ENCODE data around the gene GPR21. TPM values are rescaled to one million over a fixed set of nuclear protein-coding genes. Genes with fewer than 3 reads are reported as not detected.

The GPR21 gene
- total and polyA plus RNA-seq, 3 experiments from 2014 or later: 0.35 to 0.61 TPM; not detected in 1

DNA sequence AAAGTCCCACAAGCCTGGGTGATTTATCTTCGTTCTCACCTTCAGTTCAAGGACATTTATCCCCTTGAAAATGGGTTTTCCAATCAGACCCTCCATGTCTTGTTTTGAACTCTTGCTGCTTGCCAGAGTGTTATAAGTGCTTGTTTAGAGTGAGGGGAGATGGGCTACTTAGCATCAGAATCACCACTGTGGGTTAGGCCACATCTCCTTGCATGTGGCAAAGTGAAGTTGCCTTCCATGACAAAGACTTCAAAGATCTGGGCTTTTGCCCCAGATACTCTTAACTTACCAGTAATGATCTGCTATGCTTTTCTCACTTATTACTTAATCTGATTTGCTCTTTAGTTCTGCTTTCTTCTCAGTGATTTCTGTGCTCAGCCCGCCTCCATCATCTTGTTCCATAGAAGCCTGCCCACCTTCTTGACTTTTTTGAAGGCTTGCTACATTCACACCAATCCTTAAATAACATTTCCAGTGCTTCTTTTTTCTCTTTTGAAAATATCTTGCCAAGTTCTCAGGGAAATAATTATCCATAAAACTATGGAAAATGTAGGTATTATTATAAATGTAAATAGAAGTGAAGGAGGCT, 39.0 kb downstream of the GPR21 start:
- H3K36me3 ChIP-seq (ENCODE audit: insufficient read depth, low read length): peaks cover 8% of the 10 kb centered on the region
- peaks cover 0 to 1% (median 0%) of the 10 kb centered on the region in 3 donors for H3K4me1 Mint-ChIP-seq
- H3K4me3 ChIP-seq (ENCODE audit: low read length): no peak overlapping the region
- CTCF ChIA-PET: no interaction called here
- no peaks in the 10 kb centered on the region for H3K27me3 Mint-ChIP-seq
- H3K36me3 Mint-ChIP-seq: peaks cover 0 to 74% (median 29%) of the 10 kb centered on the region in 3 donors
- no peaks in the 10 kb centered on the region for H3K27me3 ChIP-seq (ENCODE audit: insufficient read depth, low read length, poor library complexity, severe bottlenecking)
- DNase-seq: no peak
- no peaks in the 10 kb centered on the region for H3K9me3 Mint-ChIP-seq
- no peaks in the 10 kb centered on the region for H3K9me3 ChIP-seq (ENCODE audit: low read length)
- no peaks in the 10 kb centered on the region for H3K4me1 ChIP-seq (ENCODE audit: insufficient read depth, low read length)
- POLR2A ChIA-PET: no interaction called here
- peak overlapping the region in 1 of 8 donors; percentile 20 for H3K27ac Mint-ChIP-seq
- no peak overlapping the region for H3K4me3 Mint-ChIP-seq
- no peak overlapping the region for H3K27ac ChIP-seq (ENCODE audit: low read depth, low read length)

GRCh38 chr9:123073441-123073840, 40.0 kb downstream of the GPR21 start:
- no peaks in the 10 kb centered on the region for H3K9me3 Mint-ChIP-seq
- ChIA-PET POLR2A (no interaction called here), CTCF (no interaction called here)
- DNase-seq: no peak
- H3K4me1 Mint-ChIP-seq: peaks cover 0 to 1% (median 0%) of the 10 kb centered on the region in 3 donors
- Histone ChIP-seq H3K27ac (ENCODE audit: low read depth, low read length) (no peak overlapping the region), H3K27me3 (ENCODE audit: insufficient read depth, low read length, poor library complexity, severe bottlenecking) (no peaks in the 10 kb centered on the region), H3K4me1 (ENCODE audit: insufficient read depth, low read length) (no peaks in the 10 kb centered on the region), H3K9me3 (ENCODE audit: low read length) (no peaks in the 10 kb centered on the region), H3K36me3 (ENCODE audit: insufficient read depth, low read length) (peaks cover 8% of the 10 kb centered on the region), H3K4me3 (ENCODE audit: low read length) (no peak overlapping the region)
- H3K4me3 Mint-ChIP-seq: no peak overlapping the region
- H3K27ac Mint-ChIP-seq: no peak overlapping the region
- H3K27me3 Mint-ChIP-seq: no peaks in the 10 kb centered on the region
- H3K36me3 Mint-ChIP-seq: peaks cover 0 to 76% (median 27%) of the 10 kb centered on the region in 3 donors

DNA sequence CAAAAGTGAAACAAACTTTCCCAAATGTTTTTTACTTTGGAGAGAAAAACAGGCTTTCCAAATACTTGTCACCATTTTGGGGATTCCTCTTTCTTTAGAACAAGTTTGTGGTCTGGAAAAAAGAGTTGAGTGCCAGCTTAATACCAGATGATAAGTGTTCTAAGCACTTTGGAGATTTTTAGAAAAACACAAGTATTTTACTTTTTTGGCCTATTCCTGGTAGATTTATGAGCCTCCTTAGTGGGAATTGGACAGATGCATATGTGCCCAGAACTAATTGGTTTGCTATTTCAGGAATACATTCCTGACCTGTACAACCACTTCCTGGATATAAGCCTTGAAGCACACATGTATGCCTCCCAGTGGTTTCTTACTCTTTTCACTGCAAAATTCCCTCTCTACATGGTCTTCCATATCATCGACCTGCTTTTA, 40.5 kb downstream of the GPR21 start:
- peaks cover 0 to 1% (median 0%) of the 10 kb centered on the region in 3 donors for H3K4me1 Mint-ChIP-seq
- Histone ChIP-seq H3K4me3 (ENCODE audit: low read length) (no peak overlapping the region), H3K36me3 (ENCODE audit: insufficient read depth, low read length) (peaks cover 8% of the 10 kb centered on the region), H3K4me1 (ENCODE audit: insufficient read depth, low read length) (no peaks in the 10 kb centered on the region), H3K27ac (ENCODE audit: low read depth, low read length) (no peak overlapping the region), H3K27me3 (ENCODE audit: insufficient read depth, low read length, poor library complexity, severe bottlenecking) (no peaks in the 10 kb centered on the region), H3K9me3 (ENCODE audit: low read length) (no peaks in the 10 kb centered on the region)
- no peak overlapping the region for H3K4me3 Mint-ChIP-seq
- no peak overlapping the region for H3K27ac Mint-ChIP-seq
- H3K9me3 Mint-ChIP-seq: no peaks in the 10 kb centered on the region
- H3K27me3 Mint-ChIP-seq: no peaks in the 10 kb centered on the region
- no peak for DNase-seq
- ChIA-PET POLR2A (no interaction called here), CTCF (interaction anchor here (1.0 kb wide), 1 partner anchor 276 kb away, joined by 3 read pairs; no protein-coding TSS in a partner anchor)
- H3K36me3 Mint-ChIP-seq: peaks cover 0 to 77% (median 30%) of the 10 kb centered on the region in 3 donors

DNA sequence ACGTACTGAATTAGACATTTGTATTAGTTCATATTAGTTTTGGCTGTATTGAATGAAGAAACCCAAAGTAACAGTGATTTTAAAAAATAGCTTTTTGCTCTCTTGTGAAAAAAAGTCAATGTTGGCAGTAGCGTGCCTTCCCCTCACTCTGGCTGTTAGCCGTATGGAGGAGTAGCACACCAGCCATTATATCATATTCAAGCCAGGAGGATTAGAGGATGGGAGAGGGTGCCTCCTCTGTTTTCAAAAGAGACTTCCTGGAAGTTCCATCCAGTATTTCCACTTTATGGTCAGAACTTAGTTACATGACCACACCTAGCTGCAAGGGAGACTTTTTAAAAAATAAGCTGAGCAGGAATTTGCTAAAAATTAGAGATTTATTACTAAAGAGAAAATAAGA, 41.2 kb downstream of the GPR21 start:
- Histone ChIP-seq H3K27me3 (ENCODE audit: insufficient read depth, low read length, poor library complexity, severe bottlenecking) (no peaks in the 10 kb centered on the region), H3K27ac (ENCODE audit: low read depth, low read length) (no peak overlapping the region), H3K9me3 (ENCODE audit: low read length) (no peaks in the 10 kb centered on the region), H3K36me3 (ENCODE audit: insufficient read depth, low read length) (peaks cover 10% of the 10 kb centered on the region), H3K4me3 (ENCODE audit: low read length) (no peak overlapping the region), H3K4me1 (ENCODE audit: insufficient read depth, low read length) (no peaks in the 10 kb centered on the region)
- H3K27ac Mint-ChIP-seq: no peak overlapping the region
- H3K4me1 Mint-ChIP-seq: peaks cover 0 to 1% (median 0%) of the 10 kb centered on the region in 3 donors
- H3K27me3 Mint-ChIP-seq: no peaks in the 10 kb centered on the region
- peaks cover 0 to 79% (median 31%) of the 10 kb centered on the region in 3 donors for H3K36me3 Mint-ChIP-seq
- H3K9me3 Mint-ChIP-seq: no peaks in the 10 kb centered on the region
- ChIA-PET CTCF (interaction anchor here (1.0 kb wide), 1 partner anchor 275 kb away, joined by 3 read pairs; no protein-coding TSS in a partner anchor), POLR2A (no interaction called here)
- DNase-seq: no peak
- H3K4me3 Mint-ChIP-seq: no peak overlapping the region

- H3K4me1 Mint-ChIP-seq: no peaks in the 10 kb centered on the region
- no peaks in the 10 kb centered on the region for H3K27me3 Mint-ChIP-seq
- H3K27me3 ChIP-seq (ENCODE audit: insufficient read depth, low read length, poor library complexity, severe bottlenecking): no peaks in the 10 kb centered on the region
- peaks cover 3 to 84% (median 27%) of the 10 kb centered on the region in 3 donors for H3K36me3 Mint-ChIP-seq
- no peaks in the 10 kb centered on the region for H3K9me3 Mint-ChIP-seq
- no peak overlapping the region for H3K4me3 Mint-ChIP-seq
- ChIA-PET CTCF (interaction anchor here (1.0 to 3.8 kb wide), 2 partner anchors 268 to 269 kb away, joined by 3 to 22 read pairs; no protein-coding TSS in a partner anchor), POLR2A (no interaction called here)
- H3K27ac Mint-ChIP-seq: no peak overlapping the region
- no peak for DNase-seq
- H3K27ac ChIP-seq (ENCODE audit: low read depth, low read length): no peak overlapping the region
- H3K4me1 ChIP-seq (ENCODE audit: insufficient read depth, low read length): no peaks in the 10 kb centered on the region
- H3K4me3 ChIP-seq (ENCODE audit: low read length): no peak overlapping the region
- H3K9me3 ChIP-seq (ENCODE audit: low read length): no peaks in the 10 kb centered on the region
- peaks cover 23% of the 10 kb centered on the region for H3K36me3 ChIP-seq (ENCODE audit: insufficient read depth, low read length)
Observed at GRCh38 chr9:123080444-123080843, 47.0 kb downstream of the GPR21 start.

DNA sequence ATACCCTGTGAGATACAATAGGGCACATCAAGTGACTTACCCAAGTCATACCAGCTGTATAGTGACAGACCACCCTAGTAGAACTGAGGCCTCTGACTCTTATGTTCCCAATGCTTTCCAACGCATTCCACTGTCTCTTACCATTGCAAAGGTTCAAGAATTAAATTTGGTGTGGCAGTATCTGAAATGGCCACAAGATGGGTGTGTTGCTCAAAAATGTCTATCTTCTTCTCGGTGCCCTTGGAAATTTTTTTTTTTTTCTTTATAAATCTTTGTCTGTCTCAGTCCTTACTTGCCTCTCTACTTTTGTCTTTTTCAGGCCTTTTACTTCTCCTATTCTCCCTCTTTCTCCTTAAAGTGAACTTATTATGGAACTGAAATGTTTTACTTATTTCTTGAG, 48.4 kb downstream of the GPR21 start:
- H3K4me3 ChIP-seq (ENCODE audit: low read length): no peak overlapping the region
- H3K27ac ChIP-seq (ENCODE audit: low read depth, low read length): no peak overlapping the region
- Mint-ChIP-seq H3K9me3 (no peaks in the 10 kb centered on the region), H3K27ac (no peak overlapping the region), H3K4me3 (no peak overlapping the region), H3K27me3 (no peaks in the 10 kb centered on the region), H3K4me1 (no peaks in the 10 kb centered on the region), H3K36me3 (peaks cover 3 to 80% (median 27%) of the 10 kb centered on the region in 3 donors)
- H3K4me1 ChIP-seq (ENCODE audit: insufficient read depth, low read length): no peaks in the 10 kb centered on the region
- H3K36me3 ChIP-seq (ENCODE audit: insufficient read depth, low read length): peaks cover 23% of the 10 kb centered on the region
- POLR2A ChIA-PET: no interaction called here
- H3K27me3 ChIP-seq (ENCODE audit: insufficient read depth, low read length, poor library complexity, severe bottlenecking): no peaks in the 10 kb centered on the region
- H3K9me3 ChIP-seq (ENCODE audit: low read length): no peaks in the 10 kb centered on the region
- DNase-seq: peak in 2 of 5 donors; percentile 7 to 11
- CTCF ChIA-PET: interaction anchor here (3.8 kb wide), 1 partner anchor 268 kb away, joined by 22 read pairs; no protein-coding TSS in a partner anchor

GRCh38 chr9:123083680-123084079, 50.2 kb downstream of the GPR21 start:
- H3K36me3 ChIP-seq (ENCODE audit: insufficient read depth, low read length): peaks cover 23% of the 10 kb centered on the region
- DNase-seq: no peak
- H3K4me1 Mint-ChIP-seq: no peaks in the 10 kb centered on the region
- H3K4me3 Mint-ChIP-seq: no peak overlapping the region
- H3K4me1 ChIP-seq (ENCODE audit: insufficient read depth, low read length): no peaks in the 10 kb centered on the region
- POLR2A ChIA-PET: no interaction called here
- peaks cover 3 to 78% (median 26%) of the 10 kb centered on the region in 3 donors for H3K36me3 Mint-ChIP-seq
- no peaks in the 10 kb centered on the region for H3K9me3 ChIP-seq (ENCODE audit: low read length)
- CTCF ChIA-PET: interaction anchor here (1.2 to 3.8 kb wide), 2 partner anchors 266 kb away, joined by 4 to 22 read pairs; no protein-coding TSS in a partner anchor
- no peak overlapping the region for H3K27ac Mint-ChIP-seq
- H3K4me3 ChIP-seq (ENCODE audit: low read length): no peak overlapping the region
- H3K9me3 Mint-ChIP-seq: no peaks in the 10 kb centered on the region
- H3K27me3 ChIP-seq (ENCODE audit: insufficient read depth, low read length, poor library complexity, severe bottlenecking): no peaks in the 10 kb centered on the region
- no peaks in the 10 kb centered on the region for H3K27me3 Mint-ChIP-seq
- no peak overlapping the region for H3K27ac ChIP-seq (ENCODE audit: low read depth, low read length)

DNA sequence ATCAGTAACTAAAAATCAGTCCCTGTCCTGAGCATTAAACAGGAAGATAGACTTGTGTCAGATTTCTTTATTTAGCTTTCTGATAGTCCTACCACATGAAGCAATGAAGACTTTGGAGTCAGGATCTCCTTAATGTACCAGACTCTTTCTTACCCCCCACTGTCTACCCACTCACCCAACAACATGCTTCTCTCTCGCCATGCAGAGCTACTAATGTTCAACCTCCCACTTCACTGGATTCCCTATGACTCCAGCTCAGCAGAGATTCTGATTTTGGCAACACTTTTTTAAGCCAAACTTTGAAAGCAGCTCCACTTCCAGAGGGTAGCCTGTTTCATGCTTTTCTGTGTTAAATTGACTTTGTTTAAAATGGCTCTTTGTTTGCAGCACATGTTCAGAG, 50.8 kb downstream of the GPR21 start:
- Mint-ChIP-seq H3K27me3 (no peaks in the 10 kb centered on the region), H3K27ac (peak overlapping the region in 2 of 8 donors; percentile 24 to 62), H3K4me1 (no peaks in the 10 kb centered on the region), H3K9me3 (no peaks in the 10 kb centered on the region), H3K4me3 (no peak overlapping the region), H3K36me3 (peaks cover 3 to 81% (median 28%) of the 10 kb centered on the region in 3 donors)
- Histone ChIP-seq H3K9me3 (ENCODE audit: low read length) (no peaks in the 10 kb centered on the region), H3K27ac (ENCODE audit: low read depth, low read length) (no peak overlapping the region), H3K4me3 (ENCODE audit: low read length) (no peak overlapping the region), H3K36me3 (ENCODE audit: insufficient read depth, low read length) (peaks cover 23% of the 10 kb centered on the region), H3K4me1 (ENCODE audit: insufficient read depth, low read length) (no peaks in the 10 kb centered on the region), H3K27me3 (ENCODE audit: insufficient read depth, low read length, poor library complexity, severe bottlenecking) (no peaks in the 10 kb centered on the region)
- DNase-seq: no peak
- POLR2A ChIA-PET: no interaction called here
- CTCF ChIA-PET: interaction anchor here (1.2 kb wide), 1 partner anchor 266 kb away, joined by 4 read pairs; no protein-coding TSS in a partner anchor

Data from CD8-positive, alpha-beta memory T cell (primary cell).